Peyer's patch (tissue), 4 donors: ENCODE measurements around the gene CELF1.

Experiments
- CTCF ChIP-seq, 6 experiments: fragments of 450-650 bp in 4 of 6; fragments of 200-600 bp in 2 of 6; sonication (generic) in 1 of 6; IDR thresholded peaks; one replicate each; pipeline ENCODE4 v1.5.1; 2017 to 2019; ENCODE audit warnings: antibody characterized with exemption in 6 of 6, mild to moderate bottlenecking in 3 of 6, moderate library complexity in 1 of 6
- POLR2A ChIP-seq, 2 donors: fragments of 450-650 bp; IDR thresholded peaks; one replicate each; pipeline ENCODE4 v1.5.1; 2017; ENCODE audit warnings: antibody characterized with exemption in 2 of 2, mild to moderate bottlenecking in 2 of 2, moderate library complexity in 2 of 2

GRCh38 chr11:47495856-47496217, 57.1 kb downstream of the CELF1 start:
- TF ChIP-seq POLR2A (IDR thresholded peaks at IDR 0.05) (no peak), CTCF (IDR thresholded peaks at IDR 0.05) (no peak)
